Stimulated activated CD4-positive, alpha-beta T cell treated with anti-CD3 and anti-CD28 coated beads, Interleukin-4, amount 100 ng/mL, for 48 hours (primary cell): ENCODE data around the gene SOX8.
"Not testable (repeated sequence)": the region's sequence is repeated elsewhere in the genome, so short reads cannot be mapped to it uniquely, and the experiment has no call there.

Experiments used
- DNase-seq, 2 donors: peaks; one replicate each; pipeline ENCODE4 v3.0.0-alpha.2; 2020; ENCODE audit warnings: low read depth in 2 of 2

Gene SOX8

DNA sequence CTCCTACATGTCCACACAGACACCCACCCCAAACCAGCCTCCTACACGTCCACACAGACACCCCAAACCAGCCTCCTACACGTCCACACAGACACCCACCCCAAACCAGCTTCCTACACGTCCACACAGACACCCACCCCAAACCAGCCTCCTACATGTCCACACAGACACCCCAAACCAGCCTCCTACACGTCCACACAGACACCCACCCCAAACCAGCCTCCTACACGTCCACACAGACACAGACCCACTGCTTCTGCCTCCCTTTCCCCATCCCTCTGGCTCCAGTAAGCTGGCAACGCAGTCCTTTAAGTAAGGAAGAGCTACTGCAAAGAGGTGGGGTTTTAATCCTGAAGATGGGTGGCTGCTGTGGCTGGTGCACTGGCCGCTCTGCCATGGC is 27.8 kb upstream of the SOX8 start:
- DNase-seq = not testable (repeated sequence)

GRCh38 chr16:955766-956165 is 25.8 kb upstream of the SOX8 start:
- DNase-seq = not testable (repeated sequence)

DNA sequence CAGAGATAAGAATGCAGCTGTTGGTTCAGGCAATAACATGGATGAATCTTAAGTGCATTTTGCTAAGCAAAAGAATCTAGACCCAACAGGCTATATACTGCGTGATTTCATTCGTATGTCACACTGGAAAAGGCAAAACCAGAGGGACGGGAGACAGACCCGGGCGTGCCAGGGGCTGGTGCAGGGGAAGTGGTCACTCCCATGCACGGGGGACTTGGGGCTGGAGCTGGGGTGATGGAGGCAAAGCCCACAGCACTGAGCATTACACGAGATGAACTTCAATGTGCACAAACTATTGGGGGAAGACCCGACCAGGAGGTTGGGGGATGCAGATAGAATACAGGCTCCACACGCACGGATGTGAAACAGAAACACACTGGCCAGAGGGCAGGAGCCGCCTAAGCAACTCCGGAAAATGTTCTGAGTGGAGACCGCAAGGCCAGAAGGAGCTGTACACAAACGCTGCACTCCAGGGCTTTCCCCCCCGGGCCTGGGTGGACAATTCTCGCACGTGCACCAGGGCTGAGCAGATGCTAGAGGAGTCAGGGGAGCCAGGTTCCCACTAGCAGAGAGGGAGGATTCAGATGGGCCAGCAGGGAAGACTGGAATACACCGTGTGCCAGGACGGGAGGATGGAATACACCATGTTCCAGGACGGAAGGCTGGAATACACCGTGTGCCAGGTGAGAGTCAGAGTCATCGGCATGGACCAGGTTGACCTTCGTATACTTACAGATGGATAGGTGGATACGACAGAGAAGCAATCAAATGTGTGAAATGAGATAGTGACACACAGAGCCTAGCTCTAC is 22.1 kb upstream of the SOX8 start:
- DNase-seq = no peak

DNA sequence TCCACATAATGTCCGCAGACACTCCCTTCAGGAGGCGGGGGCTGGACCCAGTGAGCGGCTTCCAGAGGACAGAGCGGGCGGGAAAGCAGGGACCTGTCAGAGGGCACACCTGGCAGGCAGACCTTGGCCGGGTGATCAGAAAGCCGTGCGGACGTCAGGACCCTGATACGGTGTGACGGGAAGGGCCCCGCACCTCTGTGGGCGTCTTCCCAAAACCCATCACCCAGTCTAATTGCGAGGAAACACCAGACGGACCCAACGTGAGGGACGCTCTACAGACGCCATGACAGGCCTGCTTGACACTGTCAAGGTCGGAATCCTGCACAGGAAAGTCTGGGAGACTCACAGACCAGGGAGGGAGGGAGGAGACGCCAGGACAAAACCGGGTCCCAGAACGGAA is 19.2 kb upstream of the SOX8 start:
- DNase-seq = no peak

DNA sequence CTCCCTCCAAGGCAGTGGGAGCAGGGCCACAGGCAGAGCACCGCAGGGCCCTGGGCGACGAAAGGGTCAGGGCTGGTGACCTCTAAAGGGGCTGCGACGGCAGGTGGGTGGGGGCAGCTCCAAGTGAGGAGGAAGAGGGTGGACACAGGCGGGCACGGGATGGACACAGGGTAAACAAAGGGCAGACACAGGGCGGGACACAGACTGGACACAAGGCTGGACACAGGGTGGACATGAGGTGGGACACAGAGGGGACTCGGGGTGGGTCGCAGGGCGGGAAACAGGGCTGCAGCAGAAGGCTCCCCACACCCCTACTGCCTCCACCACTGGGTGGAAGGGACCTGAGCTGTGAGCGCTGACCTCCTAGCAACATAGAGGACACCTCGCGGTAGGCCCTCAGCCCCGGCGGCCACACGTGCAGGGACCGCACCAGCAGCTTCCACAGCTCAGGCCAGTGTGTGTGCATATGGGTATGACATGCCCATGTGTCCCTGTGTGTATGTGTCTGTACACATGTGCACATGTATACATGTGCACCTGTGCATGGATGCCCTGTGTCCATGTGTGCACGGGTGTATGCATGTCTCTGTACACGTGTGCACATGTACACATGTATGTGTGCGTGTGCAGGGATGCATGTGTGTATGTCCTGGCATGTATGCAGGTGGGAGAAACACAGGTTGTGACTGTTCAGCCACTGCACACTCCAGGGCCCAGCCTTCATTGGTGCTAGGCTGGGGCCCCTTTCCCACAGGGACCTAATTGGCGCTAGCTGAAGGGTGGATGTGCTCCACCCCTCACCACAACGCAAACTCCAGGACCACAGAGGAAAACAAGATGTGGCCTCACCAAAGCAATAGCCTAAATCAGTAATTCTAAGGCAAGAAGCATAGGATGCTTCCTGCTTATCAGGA is 18.4 kb upstream of the SOX8 start:
- DNase-seq = no peak

DNA sequence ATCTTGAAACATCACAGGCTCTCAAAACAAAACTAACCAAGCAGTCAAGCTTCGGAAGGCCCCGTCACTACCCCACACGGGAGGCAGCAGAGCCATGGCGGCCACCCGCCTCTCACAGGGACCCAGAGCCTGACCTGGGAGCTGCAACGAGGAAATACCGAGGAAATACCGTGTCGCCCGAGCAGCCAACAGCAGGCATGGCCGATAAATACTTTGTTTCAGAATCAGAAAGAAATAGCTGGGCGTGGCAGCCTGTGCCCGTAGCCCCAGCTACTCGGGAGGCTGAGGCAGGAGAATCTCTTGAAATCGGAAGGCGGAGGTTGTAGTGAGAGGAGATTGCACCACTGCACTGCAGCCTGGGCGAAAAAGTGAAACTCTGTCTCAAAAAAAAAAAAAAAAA is 17.7 kb upstream of the SOX8 start:
- no peak for DNase-seq

GRCh38 chr16:964356-965035 is 17.1 kb upstream of the SOX8 start:
- DNase-seq = peak; percentile 38 to 74

DNA sequence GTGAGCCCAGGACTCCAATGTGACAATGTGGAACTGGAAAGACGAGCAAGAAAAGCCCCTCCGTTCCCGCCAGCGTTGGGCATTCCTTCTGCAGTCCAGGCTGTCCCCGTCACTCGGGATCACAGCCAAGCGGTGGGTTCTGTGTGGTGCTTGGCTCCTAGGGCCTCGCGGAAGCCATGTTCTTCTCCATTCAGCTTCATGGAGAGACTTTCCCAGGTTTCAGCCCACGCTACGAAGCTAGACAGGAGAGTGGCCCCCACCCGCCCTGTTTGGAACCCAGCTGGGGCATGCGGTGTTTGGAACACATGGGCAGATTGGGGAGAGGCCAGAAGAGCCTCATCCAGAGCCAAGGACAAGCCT is 16.6 kb upstream of the SOX8 start:
- no peak for DNase-seq

GRCh38 chr16:965487-965886 is 16.1 kb upstream of the SOX8 start:
- DNase-seq = no peak

DNA sequence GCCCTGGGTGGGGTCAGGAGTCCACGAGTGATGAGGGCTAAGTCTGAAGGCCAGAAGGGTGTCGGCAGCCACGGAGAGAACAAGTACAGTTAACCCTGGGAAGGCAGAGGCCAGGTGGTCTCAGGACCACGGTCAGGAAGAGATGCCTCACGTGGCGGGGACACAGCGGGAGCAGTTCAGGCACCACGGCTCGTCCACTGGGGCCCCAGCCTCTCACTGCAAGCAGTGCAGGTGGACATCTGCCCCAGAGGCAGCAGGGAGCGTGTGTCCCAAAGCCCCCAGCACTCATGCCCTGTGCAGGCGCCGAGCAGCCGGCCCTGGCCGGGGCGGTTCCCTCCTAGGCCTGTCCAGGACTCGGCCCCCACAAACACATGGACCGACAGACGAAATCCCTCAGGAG is 15.5 kb upstream of the SOX8 start:
- no peak for DNase-seq

DNA sequence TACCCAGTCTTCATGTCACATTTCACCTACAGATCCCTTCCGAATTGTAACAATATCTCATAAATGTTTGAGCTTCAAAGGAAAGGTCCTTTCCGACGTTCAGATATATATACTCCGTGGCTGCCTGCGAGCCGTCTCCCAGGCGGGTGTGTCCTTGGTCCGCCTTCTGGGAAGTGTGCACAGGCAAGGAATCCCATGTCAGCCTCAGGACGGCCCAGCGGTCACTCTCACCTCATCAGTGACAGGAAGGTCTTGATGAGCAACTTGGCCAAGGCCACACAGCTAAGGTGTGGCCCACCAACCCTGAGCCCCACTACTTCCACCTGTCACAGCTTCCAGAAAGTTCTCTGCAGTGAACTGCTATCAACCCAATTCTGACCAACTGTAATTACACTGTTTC is 15.1 kb upstream of the SOX8 start:
- DNase-seq = no peak

DNA sequence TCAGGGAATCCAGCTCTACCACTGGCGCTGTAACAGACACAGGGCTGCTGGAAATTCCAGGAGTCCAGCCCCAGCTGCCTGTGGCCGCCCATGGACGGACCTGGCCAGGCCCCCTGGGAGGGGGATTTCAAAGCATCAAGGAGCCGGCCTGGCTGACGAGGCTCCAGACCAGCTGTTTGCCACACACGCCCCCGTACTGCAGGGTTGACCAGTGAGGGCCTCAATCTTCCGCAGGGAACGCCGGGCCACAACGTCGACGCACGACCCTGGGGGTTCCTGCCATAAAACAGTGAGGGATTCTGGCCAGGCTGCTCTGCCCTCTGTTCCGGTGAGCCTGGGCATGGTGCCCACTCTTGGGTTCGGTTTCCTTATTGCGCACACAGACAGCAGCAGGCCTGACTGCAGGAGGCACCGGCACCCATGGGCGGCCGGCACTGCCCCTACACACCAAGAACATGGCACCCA is 14.5 kb upstream of the SOX8 start:
- no peak for DNase-seq

- DNase-seq = no peak
Measured at GRCh38 chr16:967546-968295, 13.8 kb upstream of the SOX8 start.

DNA sequence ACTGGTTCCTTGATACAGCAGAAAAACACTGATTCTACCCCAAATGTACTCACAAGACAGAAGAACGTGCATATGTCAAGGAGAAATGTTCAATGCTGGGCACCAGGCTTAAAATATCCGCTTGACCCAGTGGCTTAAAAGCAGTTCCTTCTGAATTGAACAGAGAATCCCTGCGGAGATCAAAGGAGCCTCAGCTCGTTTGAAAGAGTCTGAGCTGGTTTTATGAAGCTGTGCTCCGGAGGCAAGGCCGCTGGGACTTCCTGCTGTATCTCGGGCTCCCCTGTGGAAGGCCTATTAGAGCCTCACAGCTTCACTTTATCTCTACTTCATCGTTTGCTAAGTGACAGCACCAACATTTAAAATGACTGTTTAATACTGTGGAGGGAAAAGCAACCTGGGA is 12.9 kb upstream of the SOX8 start:
- DNase-seq = no peak

DNA sequence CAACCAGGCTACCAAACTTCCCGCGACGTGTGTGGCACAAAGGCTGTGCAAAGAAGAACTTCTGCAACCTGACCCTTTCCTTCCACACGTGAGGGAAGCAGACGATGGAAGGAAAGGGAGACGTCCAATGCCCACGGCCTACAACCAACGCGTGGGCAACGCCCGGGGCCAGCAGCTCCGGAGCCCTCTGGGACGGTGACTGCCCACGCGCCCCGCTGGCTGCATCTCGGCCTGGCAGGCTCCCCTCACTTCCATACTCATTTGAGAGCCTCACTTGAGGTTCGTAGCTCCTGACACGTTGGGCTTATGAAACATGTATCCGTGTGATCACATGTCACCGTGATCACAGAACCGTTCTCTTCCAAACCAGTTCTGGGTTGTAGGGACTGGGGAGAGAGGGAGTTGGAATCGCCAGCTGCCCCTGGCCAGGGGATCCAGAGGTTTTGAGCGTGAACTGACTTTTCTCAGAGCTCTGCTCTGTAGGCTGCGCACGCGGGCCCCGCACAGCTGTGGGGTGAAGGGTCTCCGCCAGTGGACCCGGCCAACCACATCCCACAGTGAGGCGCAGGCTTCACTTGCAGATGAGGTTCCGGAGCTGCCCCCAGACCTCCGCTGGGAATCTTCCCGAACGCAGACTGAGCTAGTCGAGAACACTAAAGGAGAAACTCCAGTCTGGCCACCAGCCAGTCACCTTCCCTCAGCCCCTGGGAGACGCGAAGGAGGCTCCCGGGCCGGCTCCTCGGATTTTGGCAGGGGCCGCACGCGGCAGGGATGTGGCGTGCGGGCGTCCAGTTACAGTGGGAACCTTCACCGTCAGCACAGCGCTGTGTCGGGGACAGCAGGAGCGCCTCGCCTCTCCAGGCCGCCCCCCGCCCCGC is 11.8 kb upstream of the SOX8 start:
- DNase-seq = no peak

- DNase-seq = no peak
Measured at GRCh38 chr16:970386-970765, 11.2 kb upstream of the SOX8 start.

- DNase-seq = peak; percentile 89 to 99
Measured at GRCh38 chr16:970766-971581, 10.6 kb upstream of the SOX8 start, which contains the start of gene LMF1. Gene LMF1, minus strand, starts transcription at chr16:970984. Its CDS starts 4 bp downstream, at chr16:970980.

GRCh38 chr16:971582-971905 is 10.0 kb upstream of the SOX8 start:
- no peak for DNase-seq

GRCh38 chr16:971981-972315 is 9.6 kb upstream of the SOX8 start:
- no peak for DNase-seq
